AG04450 (cell line): ENCODE measurements around the gene UPK2. TPM values are rescaled to one million over a fixed set of nuclear protein-coding genes. Genes with fewer than 3 reads are reported as not detected.

Source experiments
- CTCF ChIA-PET: fragments of 300-600, 350-600 bp; formaldehyde crosslinking; extraction: SDS; loops from one replicate; lab custom pipeline; 2022; ENCODE audit warnings: antibody characterized with exemption, inconsistent platforms; lab: Charles Lee
- POLR2A ChIA-PET: fragments of 350-600 bp; formaldehyde crosslinking; extraction: SDS; loops from one replicate; lab custom pipeline; 2021; ENCODE audit warnings: antibody characterized with exemption, inconsistent platforms; lab: Yijun Ruan, JAX
- DNase-seq: peaks from one replicate; pipeline ENCODE4 v3.0.0-alpha.2; 2011; ENCODE audit warnings: low read depth, low spot score
- H3K27ac ChIP-seq: one replicate; pipeline ENCODE4 v1.5.1; 2012; ENCODE audit warnings: low read depth, low read length, control low read depth
- H3K27me3 ChIP-seq: one replicate; pipeline ENCODE4 v1.6.0; 2012; ENCODE audit warnings: low read length; ENCODE audit not compliant: control insufficient read depth, insufficient read depth
- H3K4me3 ChIP-seq: 2 replicates; pipeline ENCODE4 v1.5.1; 2011; ENCODE audit warnings: mild to moderate bottlenecking, low read depth, low read length, control low read depth
- H3K9me3 ChIP-seq: 2 replicates; pipeline ENCODE4 v1.5.1; 2012; ENCODE audit warnings: low read length; ENCODE audit not compliant: control insufficient read depth, insufficient read depth
- polyA plus RNA-seq: library from polyadenylated mRNA; depleted of rRNA; stranded (reverse); fragments of >200 nt; gene quantifications from 2 replicates; pipeline ENCODE4 v1.2.3, GENCODE V29; 2011
- TF ChIP-seq, protein P1 (sequence below): IDR thresholded peaks from 2 replicates; pipeline ENCODE4 v1.5.1; 2011; ENCODE audit warnings: low read depth, low read length, control low read depth, inconsistent platforms

The UPK2 gene
- polyA plus RNA-seq, 1 experiment, result not detected

DNA sequence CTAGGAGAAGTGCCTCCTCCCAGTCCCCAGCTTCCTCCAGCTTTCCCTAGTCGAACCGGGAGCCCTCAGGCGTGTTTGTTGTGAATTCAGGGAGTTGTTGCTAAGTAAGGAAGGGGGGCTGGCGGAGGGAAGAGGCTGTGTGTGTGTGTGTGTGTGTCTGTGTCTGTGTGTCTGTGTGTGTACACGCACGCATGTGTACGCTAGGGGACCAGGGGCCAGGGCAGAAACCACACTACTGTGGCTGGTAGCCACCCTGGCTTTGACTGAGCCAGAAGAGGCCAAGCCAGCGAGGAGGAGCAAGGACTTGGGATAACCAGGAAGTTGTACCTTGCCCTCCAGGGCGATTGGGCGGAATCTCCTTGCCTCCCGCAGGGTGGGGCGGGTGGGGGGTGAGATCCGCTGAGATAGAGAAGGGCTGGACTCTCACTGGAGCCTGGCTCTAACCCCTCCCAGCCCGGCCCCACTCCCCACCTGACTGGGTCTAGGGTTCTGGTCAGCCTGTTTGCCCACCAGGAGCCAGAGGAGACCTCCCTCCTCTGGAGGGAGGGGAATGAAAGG, 37.9 kb upstream of the UPK2 start:
- Histone ChIP-seq H3K27ac (peak overlapping the region; percentile 96), H3K4me3 (peak overlapping the region; percentile 53), H3K27me3 (no peaks in the 10 kb centered on the region), H3K9me3 (no peaks in the 10 kb centered on the region; the same call in 1 of the 2 replicates)
- ChIA-PET CTCF (no interaction called here), POLR2A (no interaction called here)
- TF ChIP-seq, protein P1, sequence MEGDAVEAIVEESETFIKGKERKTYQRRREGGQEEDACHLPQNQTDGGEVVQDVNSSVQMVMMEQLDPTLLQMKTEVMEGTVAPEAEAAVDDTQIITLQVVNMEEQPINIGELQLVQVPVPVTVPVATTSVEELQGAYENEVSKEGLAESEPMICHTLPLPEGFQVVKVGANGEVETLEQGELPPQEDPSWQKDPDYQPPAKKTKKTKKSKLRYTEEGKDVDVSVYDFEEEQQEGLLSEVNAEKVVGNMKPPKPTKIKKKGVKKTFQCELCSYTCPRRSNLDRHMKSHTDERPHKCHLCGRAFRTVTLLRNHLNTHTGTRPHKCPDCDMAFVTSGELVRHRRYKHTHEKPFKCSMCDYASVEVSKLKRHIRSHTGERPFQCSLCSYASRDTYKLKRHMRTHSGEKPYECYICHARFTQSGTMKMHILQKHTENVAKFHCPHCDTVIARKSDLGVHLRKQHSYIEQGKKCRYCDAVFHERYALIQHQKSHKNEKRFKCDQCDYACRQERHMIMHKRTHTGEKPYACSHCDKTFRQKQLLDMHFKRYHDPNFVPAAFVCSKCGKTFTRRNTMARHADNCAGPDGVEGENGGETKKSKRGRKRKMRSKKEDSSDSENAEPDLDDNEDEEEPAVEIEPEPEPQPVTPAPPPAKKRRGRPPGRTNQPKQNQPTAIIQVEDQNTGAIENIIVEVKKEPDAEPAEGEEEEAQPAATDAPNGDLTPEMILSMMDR, result no peak
- DNase-seq, result no peak

DNA sequence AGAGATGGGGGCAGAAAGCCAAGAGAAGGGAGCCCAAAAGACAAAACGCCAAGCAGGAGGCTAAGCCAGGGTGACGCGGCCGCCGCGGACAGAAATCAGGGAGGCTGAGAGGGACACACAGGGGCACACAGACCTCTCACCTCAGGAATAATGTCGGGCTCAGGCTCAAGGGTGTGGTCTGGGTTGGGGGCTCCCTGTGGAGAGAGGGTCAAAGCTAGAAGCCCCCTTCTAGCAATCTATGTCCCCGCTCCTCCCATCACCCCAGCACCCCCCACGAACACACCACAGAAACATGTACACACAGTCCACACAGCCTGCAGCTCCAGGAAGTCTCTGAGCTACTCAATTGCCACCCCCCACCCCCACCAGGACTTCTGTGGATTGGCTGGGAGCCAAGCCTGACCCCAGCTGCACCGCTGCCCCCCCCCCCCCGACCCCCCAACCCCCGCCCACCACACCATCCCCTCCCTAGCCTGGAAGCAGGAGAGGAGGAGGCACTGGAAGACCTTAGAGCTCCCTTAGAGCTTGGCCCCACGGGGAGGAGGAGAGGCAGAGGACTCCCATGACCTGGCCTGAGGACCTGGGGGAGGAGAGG, 37.3 kb upstream of the UPK2 start:
- TF ChIP-seq, protein P1, result no peak
- CTCF ChIA-PET, result no interaction called here
- POLR2A ChIA-PET, result interaction anchor here (0.6 kb wide), 1 partner anchor 340 kb away, joined by 3 read pairs; no protein-coding TSS in a partner anchor

DNA sequence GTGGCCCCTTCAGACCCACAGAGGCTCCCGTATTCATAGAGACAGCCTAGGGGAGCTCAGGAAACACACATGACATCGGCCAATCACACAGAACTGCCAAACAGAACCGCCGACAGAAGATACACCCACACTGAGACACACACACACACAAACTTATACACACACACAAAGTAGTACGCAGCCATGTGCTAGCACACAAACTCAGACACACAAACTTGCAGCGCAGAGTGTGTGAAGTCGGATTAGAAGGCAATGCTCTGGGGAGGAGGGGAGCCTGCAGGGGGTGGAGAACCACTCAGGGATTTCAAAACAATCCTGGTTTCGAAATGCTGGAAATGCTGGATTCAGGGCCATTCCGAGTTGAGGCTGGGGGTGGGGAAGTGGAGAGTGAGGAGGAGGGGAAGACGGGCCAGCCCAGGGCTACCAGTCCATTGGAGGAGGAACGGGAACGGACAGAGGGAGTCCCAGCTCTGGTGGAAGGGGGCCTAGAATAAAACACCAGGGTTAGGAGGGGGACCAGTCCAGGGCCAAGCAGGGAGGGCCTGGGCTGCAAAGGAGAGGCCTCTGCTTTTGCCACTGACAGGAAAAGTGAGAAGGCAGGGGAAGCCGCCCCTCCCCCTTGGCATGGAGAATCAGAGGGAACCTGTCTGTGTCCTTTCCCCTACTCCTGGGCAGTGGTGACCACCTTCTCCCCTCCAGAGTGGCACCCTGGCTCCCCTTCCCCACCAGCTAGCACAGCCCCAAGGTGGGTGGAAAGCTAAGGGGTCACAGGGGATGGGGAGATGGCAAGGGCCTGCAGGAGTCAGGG, 34.8 kb upstream of the UPK2 start:
- TF ChIP-seq, protein P1, result no peak
- POLR2A ChIA-PET, result no interaction called here

More for the DNA sequence above, 37.3 kb upstream of the UPK2 start:
- Histone ChIP-seq H3K27me3 (no peaks in the 10 kb centered on the region), H3K4me3 (peak overlapping the region; percentile 99), H3K27ac (peak overlapping the region; percentile 96), H3K9me3 (no peaks in the 10 kb centered on the region; the same call in 1 of the 2 replicates)
- no peak for DNase-seq

DNA sequence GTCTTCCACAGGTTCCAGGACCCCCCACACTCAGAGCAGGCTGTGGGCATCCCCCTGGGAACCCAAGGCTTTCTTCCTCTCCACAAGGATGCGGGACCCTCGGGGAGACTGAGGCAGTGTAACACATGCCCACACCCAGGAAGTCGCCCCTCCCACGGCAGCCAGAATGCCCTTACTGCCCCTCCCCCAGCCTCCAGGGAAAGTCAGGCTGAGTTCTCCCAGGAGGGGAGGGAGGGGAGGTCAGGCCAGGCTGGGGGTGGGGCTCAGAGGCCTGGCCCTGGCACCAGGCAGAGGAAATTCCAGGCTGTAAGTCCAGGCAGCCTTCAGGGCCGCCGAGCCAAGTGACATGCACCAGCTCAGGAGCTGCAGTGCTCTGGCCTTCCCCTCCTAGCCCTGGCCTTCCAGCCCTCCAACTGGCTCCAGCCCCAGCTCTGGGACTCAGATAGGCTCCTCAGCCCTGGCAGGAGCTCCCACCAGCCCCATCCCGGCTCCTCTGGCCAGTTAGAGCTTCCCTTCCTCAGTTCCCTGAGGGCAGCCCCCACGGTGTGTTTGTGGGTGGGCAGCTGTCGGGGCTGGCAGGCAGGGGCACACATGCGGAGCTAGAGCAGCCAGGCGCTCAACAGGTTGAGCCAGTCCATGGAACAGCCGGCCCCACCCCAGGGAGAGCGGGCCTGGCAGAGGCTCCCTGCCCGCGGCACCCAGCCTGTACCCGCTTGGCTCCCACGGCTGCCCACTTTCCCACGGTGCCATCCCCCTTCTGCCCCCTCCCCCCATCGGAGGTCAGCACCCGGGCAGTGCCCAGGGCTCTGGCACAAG, 34.0 kb upstream of the UPK2 start:
- H3K27ac ChIP-seq, result peak overlapping the region; percentile 57
- POLR2A ChIA-PET, result interaction anchor here (1.0 to 1.1 kb wide), 2 partner anchors 27 to 130 kb away, joined by 3 to 4 read pairs; no protein-coding TSS in a partner anchor

More for the DNA sequence above, 34.8 kb upstream of the UPK2 start:
- DNase-seq, result no peak
- Histone ChIP-seq H3K4me3 (peak overlapping the region; percentile 99), H3K27me3 (no peaks in the 10 kb centered on the region), H3K27ac (peak overlapping the region; percentile 93), H3K9me3 (no peaks in the 10 kb centered on the region; the same call in 1 of the 2 replicates)
- CTCF ChIA-PET, result interaction anchor here (1.5 kb wide), 2 partner anchors 15 to 232 kb away, joined by 5 read pairs; no protein-coding TSS in a partner anchor

More for the DNA sequence above, 34.0 kb upstream of the UPK2 start:
- CTCF ChIA-PET, result interaction anchor here (1.5 kb wide), 2 partner anchors 16 to 232 kb away, joined by 5 read pairs; no protein-coding TSS in a partner anchor
- H3K27me3 ChIP-seq, result no peaks in the 10 kb centered on the region
- peak overlapping the region; percentile 99 for H3K4me3 ChIP-seq
- no peaks in the 10 kb centered on the region; the same call in 1 of the 2 replicates for H3K9me3 ChIP-seq
- TF ChIP-seq, protein P1, result no peak
- DNase-seq, result no peak
